WERI-Rb-1 (cell line): ENCODE results near the gene ATG10.

ENCODE experiments used
- DNase-seq: peaks from one replicate; pipeline ENCODE4 v3.0.0-alpha.2; 2020
- H3K27ac ChIP-seq: fragments of 250-450 bp; sonication (Bioruptor Pico); 2 replicates; pipeline ENCODE4 v1.5.1; 2020; ENCODE audit warnings: mild to moderate bottlenecking, moderate library complexity
- H3K27me3 ChIP-seq: fragments of 250-450 bp; sonication (Bioruptor Pico); 2 replicates; pipeline ENCODE4 v1.5.1; 2021; ENCODE audit warnings: mild to moderate bottlenecking, low read depth, moderate library complexity; ENCODE audit not compliant: insufficient read depth, severe bottlenecking
- H3K36me3 ChIP-seq: fragments of 250-450 bp; sonication (Bioruptor Pico); 2 replicates; pipeline ENCODE4 v1.5.1; 2020; ENCODE audit warnings: mild to moderate bottlenecking, moderate library complexity
- H3K4me3 ChIP-seq: 2 replicates; pipeline ENCODE4 v1.5.1; 2011; ENCODE audit warnings: low read depth, mild to moderate bottlenecking, control low read depth, low read length
- H3K9me3 ChIP-seq: fragments of 250-450 bp; sonication (Bioruptor Pico); 2 replicates; pipeline ENCODE4 v1.5.1; 2021; ENCODE audit warnings: mild to moderate bottlenecking, moderate library complexity; ENCODE audit not compliant: severe bottlenecking
- CTCF ChIP-seq: IDR thresholded peaks from 2 replicates; pipeline ENCODE4 v1.5.1; 2011; ENCODE audit warnings: low read depth, mild to moderate bottlenecking, control low read depth, inconsistent platforms, low read length

ATG10 gene

GRCh38 chr5:81971712-81972491 lies at the start of gene ATG10:
Gene ATG10 (plus strand): TSS chr5:81972023. CDS start chr5:81987571, 15,548 bp downstream.
- H3K36me3 ChIP-seq, result peaks cover 6% of the 10 kb centered on the region
- DNase-seq, result peak; percentile 96
- no peaks in the 10 kb centered on the region for H3K27me3 ChIP-seq
- H3K27ac ChIP-seq, result peak within 1 kb of the TSS; percentile 99
- TF ChIP-seq CTCF, result no peak
- H3K9me3 ChIP-seq, result no peaks in the 10 kb centered on the region
- peak within 1 kb of the TSS; percentile 95 for H3K4me3 ChIP-seq

- TF ChIP-seq CTCF, result no peak
- DNase-seq, result no peak
These were observed 49.0 kb upstream of the ATG10 start for GRCh38 chr5:81922854-81923279.

GRCh38 chr5:81924442-81924841 lies 47.4 kb upstream of the ATG10 start:
- Histone ChIP-seq H3K27ac (no peak overlapping the region), H3K9me3 (peaks cover 4% of the 10 kb centered on the region), H3K4me3 (no peak overlapping the region), H3K27me3 (no peaks in the 10 kb centered on the region), H3K36me3 (no peaks in the 10 kb centered on the region)
- no peak for DNase-seq
- TF ChIP-seq CTCF, result no peak

More at GRCh38 chr5:81922854-81923279, 49.0 kb upstream of the ATG10 start:
- Histone ChIP-seq H3K27me3 (no peaks in the 10 kb centered on the region), H3K27ac (no peak overlapping the region), H3K36me3 (no peaks in the 10 kb centered on the region), H3K9me3 (peaks cover 3% of the 10 kb centered on the region), H3K4me3 (no peak overlapping the region)

- no peaks in the 10 kb centered on the region for H3K36me3 ChIP-seq
- 0 out of 2 replicates have a peak overlapping the region, but pooled peaks have one; percentile 36 for H3K27ac ChIP-seq
These were observed 46.8 kb upstream of the ATG10 start for GRCh38 chr5:81925009-81925408.

GRCh38 chr5:81925981-81926380 lies 45.8 kb upstream of the ATG10 start:
- Histone ChIP-seq H3K9me3 (peaks cover 4% of the 10 kb centered on the region), H3K27ac (no peak overlapping the region), H3K27me3 (no peaks in the 10 kb centered on the region), H3K4me3 (no peak overlapping the region), H3K36me3 (no peaks in the 10 kb centered on the region)
- DNase-seq, result no peak
- TF ChIP-seq CTCF, result no peak

More at GRCh38 chr5:81925009-81925408, 46.8 kb upstream of the ATG10 start:
- Histone ChIP-seq H3K4me3 (no peak overlapping the region), H3K27me3 (no peaks in the 10 kb centered on the region), H3K9me3 (peaks cover 4% of the 10 kb centered on the region)
- TF ChIP-seq CTCF, result no peak
- DNase-seq, result peak; percentile 17
